ENCODE measurements around the gene PITRM1. TPM values are rescaled to one million over a fixed set of nuclear protein-coding genes. Genes with fewer than 3 reads are reported as not detected.

The PITRM1 gene
- total RNA-seq, 1 experiment from 2014 or later: 40.7 TPM

GRCh38 chr10:3125527-3126170 is 46.9 kb downstream of the PITRM1 start:
- Mint-ChIP-seq H3K4me3 (no peak overlapping the region), H3K36me3 (peaks cover 63% of the 10 kb centered on the region), H3K9me3 (no peaks in the 10 kb centered on the region), H3K4me1 (no peaks in the 10 kb centered on the region), H3K27me3 (ENCODE audit: low read depth) (no peaks in the 10 kb centered on the region), H3K27ac (no peak overlapping the region)
- POLR2A ChIA-PET: no interaction called here
- CTCF ChIA-PET: no interaction called here
- no peak for ATAC-seq
- TF ChIP-seq, protein P1, sequence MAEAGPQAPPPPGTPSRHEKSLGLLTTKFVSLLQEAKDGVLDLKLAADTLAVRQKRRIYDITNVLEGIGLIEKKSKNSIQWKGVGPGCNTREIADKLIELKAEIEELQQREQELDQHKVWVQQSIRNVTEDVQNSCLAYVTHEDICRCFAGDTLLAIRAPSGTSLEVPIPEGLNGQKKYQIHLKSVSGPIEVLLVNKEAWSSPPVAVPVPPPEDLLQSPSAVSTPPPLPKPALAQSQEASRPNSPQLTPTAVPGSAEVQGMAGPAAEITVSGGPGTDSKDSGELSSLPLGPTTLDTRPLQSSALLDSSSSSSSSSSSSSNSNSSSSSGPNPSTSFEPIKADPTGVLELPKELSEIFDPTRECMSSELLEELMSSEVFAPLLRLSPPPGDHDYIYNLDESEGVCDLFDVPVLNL (CRISPR knock-in tag; IDR thresholded peaks at IDR 0.05; ENCODE audit: borderline replicate concordance, low read depth): no peak
- TF ChIP-seq SMAD3 (CRISPR knock-in tag; IDR thresholded peaks at IDR 0.05; ENCODE audit: borderline replicate concordance) (no peak), ESRRA (CRISPR knock-in tag; IDR thresholded peaks at IDR 0.05; ENCODE audit: borderline replicate concordance) (no peak), ZBTB43 (CRISPR knock-in tag; IDR thresholded peaks at IDR 0.05) (no peak), ZNF423 (CRISPR knock-in tag; IDR thresholded peaks at IDR 0.05) (no peak), GABPB1 (CRISPR knock-in tag; IDR thresholded peaks at IDR 0.05) (no peak), SOX15 (CRISPR knock-in tag; IDR thresholded peaks at IDR 0.05) (no peak), ZNF512 (CRISPR knock-in tag; IDR thresholded peaks at IDR 0.05; ENCODE audit: borderline replicate concordance) (no peak), TP53 (CRISPR knock-in tag; IDR thresholded peaks at IDR 0.05) (no peak), KAT7 (CRISPR knock-in tag; IDR thresholded peaks at IDR 0.05; ENCODE audit: borderline replicate concordance) (no peak), RELA (CRISPR knock-in tag; IDR thresholded peaks at IDR 0.05; ENCODE audit: borderline replicate concordance) (no peak), IRF2 (CRISPR knock-in tag; IDR thresholded peaks at IDR 0.05; ENCODE audit: borderline replicate concordance, low read depth) (no peak), SP1 (CRISPR knock-in tag; conservative IDR thresholded peaks at IDR 0.05) (no peak), PRRX2 (CRISPR knock-in tag; IDR thresholded peaks at IDR 0.05) (no peak), ZNF317 (CRISPR knock-in tag; IDR thresholded peaks at IDR 0.05; ENCODE audit: borderline replicate concordance, low read depth) (no peak), MLX (CRISPR knock-in tag; IDR thresholded peaks at IDR 0.05) (no peak)
- TF ChIP-seq, protein P2, sequence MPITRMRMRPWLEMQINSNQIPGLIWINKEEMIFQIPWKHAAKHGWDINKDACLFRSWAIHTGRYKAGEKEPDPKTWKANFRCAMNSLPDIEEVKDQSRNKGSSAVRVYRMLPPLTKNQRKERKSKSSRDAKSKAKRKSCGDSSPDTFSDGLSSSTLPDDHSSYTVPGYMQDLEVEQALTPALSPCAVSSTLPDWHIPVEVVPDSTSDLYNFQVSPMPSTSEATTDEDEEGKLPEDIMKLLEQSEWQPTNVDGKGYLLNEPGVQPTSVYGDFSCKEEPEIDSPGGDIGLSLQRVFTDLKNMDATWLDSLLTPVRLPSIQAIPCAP (CRISPR knock-in tag; IDR thresholded peaks at IDR 0.05): no peak
- DNase-seq (ENCODE audit: low spot score): no peak

DNA sequence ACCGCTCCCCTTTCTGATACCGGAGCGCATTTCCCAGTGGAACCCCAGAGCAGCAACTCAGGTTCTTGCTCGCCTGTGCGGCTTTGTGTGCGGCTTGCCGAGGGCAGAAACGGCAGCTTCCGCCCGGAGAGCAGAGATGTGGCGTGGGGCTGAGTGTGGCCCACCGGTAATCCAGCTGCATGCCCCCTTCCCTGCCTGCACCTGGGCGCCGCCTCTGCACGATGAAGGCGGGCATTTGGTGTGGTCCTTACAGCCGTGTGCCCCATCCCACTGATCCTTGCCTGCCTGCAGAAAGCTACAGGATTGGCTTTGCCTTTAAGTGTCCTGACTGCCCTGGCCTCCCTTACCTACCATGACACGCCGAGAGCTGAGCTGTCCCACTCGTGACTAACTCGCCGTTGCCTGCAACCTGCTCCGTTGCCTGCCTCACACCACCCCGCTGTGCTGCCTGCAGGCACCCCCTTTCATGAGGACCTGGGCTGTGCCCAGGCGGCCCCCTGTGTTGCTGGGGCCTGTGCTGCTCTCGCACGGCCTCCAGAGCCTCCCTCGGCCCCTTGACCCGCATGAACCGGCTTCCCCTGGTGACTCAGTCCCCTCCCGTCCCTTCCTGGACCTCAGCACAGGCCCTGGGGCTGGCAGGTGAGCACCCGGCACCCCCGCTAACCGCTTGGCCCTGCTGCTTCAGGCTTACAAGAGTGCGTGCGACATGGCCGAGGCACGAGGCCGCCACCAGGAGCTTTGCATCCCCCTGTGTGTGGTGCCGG is 48.0 kb downstream of the PITRM1 start:
- Mint-ChIP-seq H3K27me3 (ENCODE audit: low read depth) (no peaks in the 10 kb centered on the region), H3K4me3 (no peak overlapping the region), H3K9me3 (no peaks in the 10 kb centered on the region), H3K36me3 (peaks cover 60% of the 10 kb centered on the region), H3K4me1 (no peaks in the 10 kb centered on the region), H3K27ac (no peak overlapping the region; the same call in 1 of the 2 replicates)
- POLR2A ChIA-PET: no interaction called here
- ATAC-seq: no peak
- CTCF ChIA-PET: no interaction called here
- DNase-seq (ENCODE audit: low spot score): no peak
- TF ChIP-seq ZNF219 (CRISPR knock-in tag; IDR thresholded peaks at IDR 0.05; ENCODE audit: borderline replicate concordance): no peak
- TF ChIP-seq NR2C2 (CRISPR knock-in tag; IDR thresholded peaks at IDR 0.05): no peak
- no peak for TF ChIP-seq TCF7 (CRISPR knock-in tag; IDR thresholded peaks at IDR 0.05; ENCODE audit: low read depth)
- no peak for TF ChIP-seq E2F5 (CRISPR knock-in tag; IDR thresholded peaks at IDR 0.05)
- TF ChIP-seq ZNF532 (CRISPR knock-in tag; IDR thresholded peaks at IDR 0.05; ENCODE audit: borderline replicate concordance): no peak
- no peak for TF ChIP-seq RELA (CRISPR knock-in tag; IDR thresholded peaks at IDR 0.05; ENCODE audit: borderline replicate concordance)
- TF ChIP-seq GABPB1 (CRISPR knock-in tag; IDR thresholded peaks at IDR 0.05): no peak
- TF ChIP-seq ZBTB21 (CRISPR knock-in tag; IDR thresholded peaks at IDR 0.05; ENCODE audit: borderline replicate concordance): no peak
